Hematopoietic multipotent progenitor cell treated with erythropoietin and hydrocortisone succinate and interleukin-3 and kit ligand, for 8 days (in vitro differentiated cells): ENCODE data around the gene RHOB.

ENCODE experiments used
- DNase-seq: peaks from one replicate; pipeline ENCODE4 v3.0.0-alpha.2; 2015

Gene RHOB

GRCh38 chr2:20456116-20456571, 9.3 kb downstream of the RHOB start:
- no peak for DNase-seq

GRCh38 chr2:20456636-20457426, 10.0 kb downstream of the RHOB start:
- no peak for DNase-seq

GRCh38 chr2:20457661-20458630, 11.1 kb downstream of the RHOB start:
- no peak for DNase-seq

GRCh38 chr2:20458737-20459484, 12.0 kb downstream of the RHOB start:
- DNase-seq = peak; percentile 35

- DNase-seq = no peak
Measured at GRCh38 chr2:20465716-20466394, 19.0 kb downstream of the RHOB start.

- no peak for DNase-seq
Measured at GRCh38 chr2:20467789-20468548, 21.1 kb downstream of the RHOB start.

GRCh38 chr2:20468549-20469500, 22.0 kb downstream of the RHOB start:
- DNase-seq = no peak

- no peak for DNase-seq
Measured at GRCh38 chr2:20469595-20469994, 22.7 kb downstream of the RHOB start.

- DNase-seq = no peak
Measured at GRCh38 chr2:20470211-20470610, 23.3 kb downstream of the RHOB start.

GRCh38 chr2:20471148-20471547, 24.3 kb downstream of the RHOB start:
- no peak for DNase-seq

GRCh38 chr2:20471902-20472559, 25.2 kb downstream of the RHOB start:
- DNase-seq = no peak

- DNase-seq = no peak
Measured at GRCh38 chr2:20472569-20472968, 25.7 kb downstream of the RHOB start.

GRCh38 chr2:20473128-20473527, 26.3 kb downstream of the RHOB start:
- DNase-seq = no peak

GRCh38 chr2:20474757-20475566, 28.1 kb downstream of the RHOB start:
- DNase-seq = no peak

GRCh38 chr2:20475567-20475952, 28.7 kb downstream of the RHOB start:
- DNase-seq = no peak

GRCh38 chr2:20476481-20476880, 29.6 kb downstream of the RHOB start:
- no peak for DNase-seq

GRCh38 chr2:20476950-20477349, 30.1 kb downstream of the RHOB start:
- DNase-seq = no peak

- no peak for DNase-seq
Measured at GRCh38 chr2:20478961-20479360, 32.1 kb downstream of the RHOB start.

- DNase-seq = no peak
Measured at GRCh38 chr2:20479835-20480234, 33.0 kb downstream of the RHOB start.
